ENCODE data around the gene RAPGEF3.
A peak's percentile ranks its signal among the peaks of the same experiment; 100 is the strongest.

RAPGEF3 gene

GRCh38 chr12:47755655-47756562 is 2.8 kb downstream of the RAPGEF3 start:
- no peak for DNase-seq

GRCh38 chr12:47754881-47755280 is 3.8 kb downstream of the RAPGEF3 start:
- no peak for DNase-seq

GRCh38 chr12:47754126-47754525 is 4.6 kb downstream of the RAPGEF3 start:
- DNase-seq, result no peak

GRCh38 chr12:47753021-47754001 is 5.4 kb downstream of the RAPGEF3 start:
- DNase-seq, result no peak

GRCh38 chr12:47752552-47752951 is 6.1 kb downstream of the RAPGEF3 start:
- no peak for DNase-seq

- DNase-seq, result no peak
These were observed 6.6 kb downstream of the RAPGEF3 start for GRCh38 chr12:47752121-47752520.

GRCh38 chr12:47751561-47751960 is 7.1 kb downstream of the RAPGEF3 start:
- DNase-seq, result no peak

- DNase-seq, result no peak
These were observed 7.7 kb downstream of the RAPGEF3 start for GRCh38 chr12:47750916-47751470.

- DNase-seq, result no peak
These were observed 8.4 kb downstream of the RAPGEF3 start for GRCh38 chr12:47750229-47750798.

GRCh38 chr12:47748899-47749298 is 9.8 kb downstream of the RAPGEF3 start:
- DNase-seq, result no peak

- no peak for DNase-seq
These were observed 10.2 kb downstream of the RAPGEF3 start for GRCh38 chr12:47748507-47748828.

GRCh38 chr12:47747596-47748506 is 10.8 kb downstream of the RAPGEF3 start:
- DNase-seq, result no peak

GRCh38 chr12:47747126-47747525 is 11.6 kb downstream of the RAPGEF3 start:
- DNase-seq, result no peak

GRCh38 chr12:47746523-47746922 is 12.2 kb downstream of the RAPGEF3 start:
- no peak for DNase-seq

- DNase-seq, result no peak
These were observed 12.6 kb downstream of the RAPGEF3 start for GRCh38 chr12:47746073-47746472.

- DNase-seq, result no peak
These were observed 13.1 kb downstream of the RAPGEF3 start for GRCh38 chr12:47745485-47746041.

- no peak for DNase-seq
These were observed 13.8 kb downstream of the RAPGEF3 start for GRCh38 chr12:47744778-47745436.

- DNase-seq, result peak; percentile 53
These were observed 14.6 kb downstream of the RAPGEF3 start for GRCh38 chr12:47744005-47744651.

- DNase-seq, result no peak
These were observed 15.3 kb downstream of the RAPGEF3 start for GRCh38 chr12:47743311-47743860.

GRCh38 chr12:47742253-47742825 is 16.3 kb downstream of the RAPGEF3 start:
- peak; percentile 69 for DNase-seq
